ENCODE data around the gene RTL10. TPM values are rescaled to one million over a fixed set of nuclear protein-coding genes. Genes with fewer than 3 reads are reported as not detected.

Gene RTL10
- total and polyA plus RNA-seq, 10 of the 15 experiments (the other 5 are each of a cell fraction or from before 2014, with no cell fraction given), result 5.3 to 18.1 (median 10.3) TPM

- ChIA-PET CTCF (no interaction called here), SMC1A (ENCODE audit: uncharacterized antibody, unreplicated experiment) (interaction anchor here (1.0 kb wide), 1 partner anchor 18 kb away, joined by 3 read pairs; no protein-coding TSS in a partner anchor), POLR2A (no interaction called here), RAD21 (ENCODE audit: unreplicated experiment) (no interaction called here)
- FAIRE-seq (no peak), ATAC-seq (no peak), DNase-seq (ENCODE audit: low read depth, low spot score) (no peak)
- no peak overlapping the region for H3K9ac ChIP-seq (ENCODE audit: control insufficient read depth, insufficient read depth, low read length)
- no peak overlapping the region for H3K27ac ChIP-seq (ENCODE audit: control insufficient read depth, insufficient read depth)
- intact Hi-C loops (cut with micrococcal nuclease; ENCODE audit: unreplicated experiment), result no loop called here
- H3K36me3 ChIP-seq (ENCODE audit: control insufficient read depth in 2 of 2, insufficient read depth in 2 of 2, low read length in 1 of 2), result peaks cover 11 to 12% of the 10 kb centered on the region in 2 experiments
- H3K27me3 ChIP-seq (replicated peaks in 1 of 2; ENCODE audit: control insufficient read depth in 2 of 2, insufficient read depth in 2 of 2, low read length in 1 of 2), result no peaks in the 10 kb centered on the region
- H4K20me1 ChIP-seq (ENCODE audit: control insufficient read depth, insufficient read depth), result no peaks in the 10 kb centered on the region
- H2AFZ ChIP-seq (ENCODE audit: control insufficient read depth, low read depth, low read length), result no peak overlapping the region
- H3K4me1 ChIP-seq (ENCODE audit: control insufficient read depth, insufficient read depth, low read length), result peaks cover 7% of the 10 kb centered on the region
- WGBS (ENCODE audit: insufficient coverage, insufficient replicate concordance, low lambda C conversion rate, missing lambda C conversion rate), result 97% methylated on average over 9 of the region's 9 CpGs
- in situ Hi-C loops (cut with MboI), result no loop called here
- H3K79me2 ChIP-seq (ENCODE audit: control insufficient read depth, insufficient read depth, low read length), result peaks cover 36% of the 10 kb centered on the region
- BruUV-seq (replicated peaks), result no TSS peak
- no peak overlapping the region for H3K4me2 ChIP-seq (ENCODE audit: control insufficient read depth, insufficient read depth)
- H3K9me3 ChIP-seq (replicated peaks; ENCODE audit: control insufficient read depth, insufficient read depth, low read length), result no peaks in the 10 kb centered on the region; the same call in 2 of the 3 replicates
- H3K4me3 ChIP-seq, result no peak overlapping the region
- TF ChIP-seq MYB (IDR thresholded peaks at IDR 0.05; ENCODE audit: borderline replicate concordance, low read depth, low read length) (no peak), TAF1 (IDR thresholded peaks at IDR 0.05; ENCODE audit: borderline replicate concordance, low read depth, low read length) (no peak), SMC3 (IDR thresholded peaks at IDR 0.05; ENCODE audit: borderline replicate concordance, low read length) (no peak), SMARCA5 (IDR thresholded peaks at IDR 0.05) (no peak), CUX1 (IDR thresholded peaks at IDR 0.05; ENCODE audit: insufficient replicate concordance, low read depth, low read length) (no peak), GABPA (IDR thresholded peaks at IDR 0.05; ENCODE audit: low read depth) (no peak), RBBP5 (conservative IDR thresholded peaks at IDR 0.05) (no peak)
Observed at GRCh38 chr22:19850763-19851109, 3.9 kb downstream of the RTL10 start.
